Lower leg skin (tissue), 4 donors: ENCODE measurements around the gene CCDC117. TPM values are rescaled to one million over a fixed set of nuclear protein-coding genes. Genes with fewer than 3 reads are reported as not detected.
"Not testable (repeated sequence)": the region's sequence is repeated elsewhere in the genome, so short reads cannot be mapped to it uniquely, and the experiment has no call there.

Experiments used
- DNase-seq, 2 donors: peaks; one replicate each; pipeline ENCODE4 v3.0.0-alpha.2; 2019; ENCODE audit warnings: low spot score in 2 of 2
- H3K4me3 ChIP-seq: fragments of 200-600 bp; sonication (generic); 2 replicates; pipeline ENCODE4 v1.5.1; 2017; ENCODE audit warnings: mild to moderate bottlenecking, low read depth; ENCODE audit not compliant: poor library complexity, severe bottlenecking
- CTCF ChIP-seq, 3 donors: fragments of 450-650 bp; IDR thresholded peaks; one replicate each; pipeline ENCODE4 v1.5.1; 2016; ENCODE audit warnings: antibody characterized with exemption in 3 of 3, mild to moderate bottlenecking in 3 of 3, moderate library complexity in 2 of 3
- POLR2A ChIP-seq, 2 donors: fragments of 450-650 bp; IDR thresholded peaks; one replicate each; pipeline ENCODE4 v1.6.1; 2016 to 2017; ENCODE audit warnings: antibody characterized with exemption in 2 of 2, mild to moderate bottlenecking in 1 of 2, moderate library complexity in 1 of 2
- WGBS, 2 donors: methylation state at CpG; one replicate each; pipeline ENCODE4 v1.1.5; 2018; 5-methylcytosine and 5-hydroxymethylcytosine counted together
- intact Hi-C: fragments of 100-400 bp; cut with DNase I; formaldehyde crosslinking; loops from one replicate; pipeline ENCODE4 v1.15.0; 2023; ENCODE audit warnings: low total_unique reads
- total RNA-seq, 4 donors: library from RNA; depleted of rRNA; stranded (reverse); fragments of >200 nt; gene quantifications; one replicate each; pipeline ENCODE4 v1.1.0, GENCODE V29; 2016

Gene CCDC117
- total RNA-seq, 4 donors from 2014 or later, result 15.1 to 20.8 (median 16.7) TPM

- WGBS, 2 donors, result 95% methylated on average over 3 of the region's 3 CpGs
- intact Hi-C loops, result no loop called here
- DNase-seq, result no peak
- no peak for TF ChIP-seq POLR2A (IDR thresholded peaks at IDR 0.05)
- no peak for TF ChIP-seq CTCF (IDR thresholded peaks at IDR 0.05)
- no peak overlapping the region for H3K4me3 ChIP-seq
Measured at GRCh38 chr22:28743852-28744251, 28.6 kb upstream of the CCDC117 start.

- TF ChIP-seq POLR2A (IDR thresholded peaks at IDR 0.05), result no peak
- no peak for TF ChIP-seq CTCF (IDR thresholded peaks at IDR 0.05)
- DNase-seq, result no peak
- 75 to 81% methylated on average over 6 of the region's 6 CpGs for WGBS, 2 donors
- H3K4me3 ChIP-seq, result no peak overlapping the region
- intact Hi-C loops, result no loop called here
Measured at GRCh38 chr22:28750471-28750881, 22.0 kb upstream of the CCDC117 start.

GRCh38 chr22:28754512-28754911, 18.0 kb upstream of the CCDC117 start:
- WGBS, 2 donors, result 92 to 97% methylated on average over 3 of the region's 3 CpGs
- DNase-seq, intact Hi-C loops, H3K4me3 ChIP-seq: not testable (repeated sequence)

GRCh38 chr22:28759861-28760560, 12.5 kb upstream of the CCDC117 start:
- no peak overlapping the region for H3K4me3 ChIP-seq
- WGBS, 2 donors, result 63 to 71% methylated on average over 3 of the region's 3 CpGs
- TF ChIP-seq CTCF (IDR thresholded peaks at IDR 0.05), result no peak
- no peak for TF ChIP-seq POLR2A (IDR thresholded peaks at IDR 0.05)
- intact Hi-C loops, result no loop called here
- no peak for DNase-seq

GRCh38 chr22:28761449-28761755, 11.1 kb upstream of the CCDC117 start:
- WGBS, 2 donors, result 94% methylated on average over 10 of the region's 10 CpGs
- no peak overlapping the region for H3K4me3 ChIP-seq
- intact Hi-C loops, result no loop called here
- DNase-seq, result no peak
- TF ChIP-seq CTCF (IDR thresholded peaks at IDR 0.05) (no peak), POLR2A (IDR thresholded peaks at IDR 0.05) (no peak)

GRCh38 chr22:28762000-28762399, 10.5 kb upstream of the CCDC117 start:
- DNase-seq, intact Hi-C loops, H3K4me3 ChIP-seq: not testable (repeated sequence)
- 91 to 94% methylated on average over 4 of the region's 4 CpGs for whole genome bisulfite sequencing, 2 donors

GRCh38 chr22:28766628-28767027, 5.9 kb upstream of the CCDC117 start:
- no peak for DNase-seq
- TF ChIP-seq CTCF (IDR thresholded peaks at IDR 0.05) (no peak), POLR2A (IDR thresholded peaks at IDR 0.05) (no peak)
- H3K4me3 ChIP-seq, result no peak overlapping the region
- intact Hi-C loops, result no loop called here
- 73 to 96% methylated on average over 3 of the region's 3 CpGs for WGBS, 2 donors
